Tibial artery (tissue), 4 donors: ENCODE measurements around the gene DNAH9.

Experiments used
- DNase-seq, 2 donors: peaks; one replicate each; pipeline ENCODE4 v3.0.0-alpha.2; 2019
- H3K27ac ChIP-seq, 2 donors: fragments of 200-600 bp; sonication (generic) in 1 of 2; 1 replicate in 1 of 2; 2 replicates in 1 of 2; pipeline ENCODE4 v1.5.1; 2018 to 2019; ENCODE audit warnings: mild to moderate bottlenecking in 1 of 2
- H3K27me3 ChIP-seq, 2 donors: fragments of 200-600 bp; sonication (generic) in 1 of 2; one replicate each; pipeline versions ENCODE4 v1.5.1 to v1.6.0; 2016 to 2019
- H3K36me3 ChIP-seq, 3 donors: fragments of 200-600 bp; sonication (generic) in 2 of 3; one replicate each; pipeline ENCODE4 v1.5.1; 2016 to 2019; ENCODE audit warnings: mild to moderate bottlenecking in 2 of 3
- H3K4me1 ChIP-seq, 4 donors: fragments of 200-600 bp; sonication (generic) in 2 of 4; 1 replicate in 3 of 4; 2 replicates in 1 of 4; pipeline ENCODE4 v1.5.1; 2016 to 2019
- H3K4me3 ChIP-seq, 2 donors: fragments of 200-600 bp; sonication (generic) in 1 of 2; 1 replicate in 1 of 2; 2 replicates in 1 of 2; pipeline ENCODE4 v1.5.1; 2018 to 2019; ENCODE audit warnings: mild to moderate bottlenecking in 2 of 2
- H3K9me3 ChIP-seq, 3 donors: fragments of 200-600 bp; sonication (generic) in 1 of 3; one replicate each; pipeline ENCODE4 v1.5.1; 2016 to 2019
- intact Hi-C: fragments of 100-400 bp; cut with DNase I; formaldehyde crosslinking; loops from one replicate; pipeline ENCODE4 v1.15.0; 2023; ENCODE audit warnings: low total_unique reads
- TF ChIP-seq, protein P1 (sequence below), 2 experiments: fragments of 200-600 bp in 1 of 2; fragments of 450-650 bp in 1 of 2; IDR thresholded peaks; one replicate each; pipeline ENCODE4 v1.5.1; 2017 to 2019; ENCODE audit warnings: antibody characterized with exemption in 2 of 2, mild to moderate bottlenecking in 1 of 2, moderate library complexity in 1 of 2

DNAH9 gene

DNA sequence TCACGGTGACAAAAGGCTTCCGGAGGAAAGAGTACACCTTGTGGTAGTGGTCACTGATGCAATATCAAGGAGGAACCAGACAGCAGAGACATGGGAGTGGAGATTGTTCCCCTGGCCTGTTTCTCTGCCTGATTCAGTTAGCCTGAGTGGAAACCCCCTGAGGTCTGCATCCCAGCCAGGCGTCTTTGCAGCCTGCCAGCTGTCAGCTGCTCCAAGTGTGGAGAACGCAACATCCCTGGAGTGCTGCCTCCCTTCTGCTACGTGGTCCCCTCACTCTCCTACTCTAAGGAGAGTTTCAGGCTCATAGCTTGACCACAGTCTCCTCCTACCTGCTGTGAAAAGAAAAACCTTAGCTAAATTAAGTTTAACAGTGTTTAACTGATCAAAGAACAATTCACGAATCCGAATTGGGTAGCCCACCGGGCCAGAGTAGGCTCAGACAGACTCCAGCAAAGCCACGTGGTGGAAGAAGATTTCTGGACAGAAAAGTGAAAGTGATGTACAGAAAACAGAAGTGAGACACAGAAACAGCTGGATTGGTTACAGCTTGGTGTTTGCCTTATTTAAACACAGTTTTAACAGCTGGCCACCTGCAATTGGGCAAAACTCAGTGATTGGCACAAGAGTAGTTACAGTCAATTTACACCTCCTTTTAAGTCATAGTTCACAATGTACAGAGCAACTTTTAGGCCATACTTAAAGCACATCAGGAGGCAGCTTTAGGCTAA lies 188.6 kb downstream of the DNAH9 start:
- Histone ChIP-seq H3K36me3 (no peaks in the 10 kb centered on the region), H3K4me1 (no peaks in the 10 kb centered on the region), H3K27me3 (no peaks in the 10 kb centered on the region), H3K4me3 (no peak overlapping the region), H3K27ac (no peak overlapping the region), H3K9me3 (peaks cover 0 to 3% (median 0%) of the 10 kb centered on the region in 3 donors)
- TF ChIP-seq, protein P1, sequence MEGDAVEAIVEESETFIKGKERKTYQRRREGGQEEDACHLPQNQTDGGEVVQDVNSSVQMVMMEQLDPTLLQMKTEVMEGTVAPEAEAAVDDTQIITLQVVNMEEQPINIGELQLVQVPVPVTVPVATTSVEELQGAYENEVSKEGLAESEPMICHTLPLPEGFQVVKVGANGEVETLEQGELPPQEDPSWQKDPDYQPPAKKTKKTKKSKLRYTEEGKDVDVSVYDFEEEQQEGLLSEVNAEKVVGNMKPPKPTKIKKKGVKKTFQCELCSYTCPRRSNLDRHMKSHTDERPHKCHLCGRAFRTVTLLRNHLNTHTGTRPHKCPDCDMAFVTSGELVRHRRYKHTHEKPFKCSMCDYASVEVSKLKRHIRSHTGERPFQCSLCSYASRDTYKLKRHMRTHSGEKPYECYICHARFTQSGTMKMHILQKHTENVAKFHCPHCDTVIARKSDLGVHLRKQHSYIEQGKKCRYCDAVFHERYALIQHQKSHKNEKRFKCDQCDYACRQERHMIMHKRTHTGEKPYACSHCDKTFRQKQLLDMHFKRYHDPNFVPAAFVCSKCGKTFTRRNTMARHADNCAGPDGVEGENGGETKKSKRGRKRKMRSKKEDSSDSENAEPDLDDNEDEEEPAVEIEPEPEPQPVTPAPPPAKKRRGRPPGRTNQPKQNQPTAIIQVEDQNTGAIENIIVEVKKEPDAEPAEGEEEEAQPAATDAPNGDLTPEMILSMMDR (IDR thresholded peaks at IDR 0.05): no peak
- intact Hi-C loops: no loop called here
- no peak for DNase-seq

DNA sequence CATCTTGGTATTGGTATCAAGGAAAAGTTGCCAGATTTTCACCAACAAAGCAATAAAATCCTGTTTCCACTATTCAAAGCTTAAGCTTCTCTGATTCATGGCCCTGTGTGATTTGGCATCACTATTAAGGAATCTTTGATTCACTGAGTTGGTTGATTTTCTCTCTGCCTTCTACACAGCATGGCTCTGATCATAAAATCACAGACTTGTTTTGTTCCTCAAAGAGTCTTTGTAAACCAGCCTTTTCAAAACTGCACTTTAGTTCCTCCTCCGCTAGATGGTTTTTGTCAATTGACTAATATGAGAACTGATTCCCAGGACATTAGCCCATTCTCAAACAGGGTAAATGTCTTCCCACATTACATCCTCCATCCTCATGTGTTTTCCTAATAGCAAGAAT lies 197.6 kb downstream of the DNAH9 start:
- Histone ChIP-seq H3K4me1 (no peaks in the 10 kb centered on the region), H3K4me3 (no peak overlapping the region), H3K27me3 (no peaks in the 10 kb centered on the region), H3K36me3 (no peaks in the 10 kb centered on the region), H3K27ac (no peak overlapping the region), H3K9me3 (no peaks in the 10 kb centered on the region)
- intact Hi-C loops: no loop called here
- DNase-seq: no peak
- TF ChIP-seq, protein P1 (IDR thresholded peaks at IDR 0.05): no peak

DNA sequence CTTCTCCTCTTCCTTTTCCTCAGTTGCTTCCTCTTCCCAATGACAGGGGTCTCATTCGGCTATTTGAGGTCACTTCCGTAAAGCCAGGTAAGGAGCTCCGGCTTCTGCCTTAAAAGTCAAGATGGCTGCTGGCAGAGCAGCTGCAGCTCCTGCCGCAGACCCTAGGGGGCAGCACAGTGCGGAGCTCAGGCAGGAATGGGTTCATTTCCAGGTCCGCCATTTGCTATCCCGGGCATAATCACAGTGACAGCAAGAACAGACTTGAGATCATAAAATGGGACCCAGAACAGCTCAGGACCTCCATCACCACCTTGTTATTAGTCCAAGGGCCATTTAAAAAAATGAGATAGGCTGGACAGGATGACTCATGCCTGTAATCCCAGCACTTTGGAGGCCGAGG lies 199.5 kb downstream of the DNAH9 start:
- no peaks in the 10 kb centered on the region for H3K9me3 ChIP-seq
- no peak for DNase-seq
- intact Hi-C loops: no loop called here
- H3K4me3 ChIP-seq: no peak overlapping the region
- no peak overlapping the region for H3K27ac ChIP-seq
- no peaks in the 10 kb centered on the region for H3K36me3 ChIP-seq
- TF ChIP-seq, protein P1 (IDR thresholded peaks at IDR 0.05): no peak
- H3K27me3 ChIP-seq: no peaks in the 10 kb centered on the region
- H3K4me1 ChIP-seq: no peaks in the 10 kb centered on the region

DNA sequence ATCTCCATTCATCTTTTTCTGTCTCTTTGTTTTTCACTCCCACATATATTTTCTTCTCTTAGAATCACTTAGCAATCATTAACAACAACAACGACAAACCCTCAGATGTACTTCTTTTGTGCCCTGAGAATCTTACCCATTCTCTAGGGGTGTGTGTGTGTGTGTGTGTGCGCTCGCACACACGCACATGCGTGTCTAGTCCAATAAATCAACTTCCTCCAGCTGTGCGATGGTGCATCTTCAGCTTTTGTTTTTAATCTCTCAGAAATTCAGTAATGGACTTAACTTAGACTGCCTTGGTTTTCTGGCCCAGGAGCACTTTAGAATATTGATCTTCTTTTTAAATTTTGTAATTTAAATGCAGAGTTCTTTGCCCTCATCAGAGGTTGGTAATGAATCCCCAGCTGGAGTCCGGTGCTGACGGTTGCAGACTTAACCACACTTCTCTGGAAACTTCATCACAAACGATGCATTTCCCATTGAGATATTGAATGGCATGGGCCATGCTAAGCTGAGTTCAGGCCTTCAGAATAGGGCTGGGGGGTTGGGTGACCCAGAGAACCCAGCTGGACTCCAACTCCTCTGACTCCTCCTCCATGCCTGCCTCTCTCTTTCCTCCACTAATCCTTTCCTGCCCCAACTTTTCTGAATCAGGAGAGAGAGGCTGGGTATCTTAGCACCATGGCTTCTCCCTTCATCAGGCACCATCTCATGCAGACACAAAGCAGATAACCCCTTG lies 205.1 kb downstream of the DNAH9 start:
- Histone ChIP-seq H3K27ac (no peak overlapping the region), H3K4me1 (no peaks in the 10 kb centered on the region), H3K27me3 (peaks cover 0 to 2% of the 10 kb centered on the region in 2 donors), H3K9me3 (no peaks in the 10 kb centered on the region), H3K36me3 (no peaks in the 10 kb centered on the region), H3K4me3 (no peak overlapping the region)
- TF ChIP-seq, protein P1 (IDR thresholded peaks at IDR 0.05): no peak
- intact Hi-C loops: no loop called here
- DNase-seq: no peak

DNA sequence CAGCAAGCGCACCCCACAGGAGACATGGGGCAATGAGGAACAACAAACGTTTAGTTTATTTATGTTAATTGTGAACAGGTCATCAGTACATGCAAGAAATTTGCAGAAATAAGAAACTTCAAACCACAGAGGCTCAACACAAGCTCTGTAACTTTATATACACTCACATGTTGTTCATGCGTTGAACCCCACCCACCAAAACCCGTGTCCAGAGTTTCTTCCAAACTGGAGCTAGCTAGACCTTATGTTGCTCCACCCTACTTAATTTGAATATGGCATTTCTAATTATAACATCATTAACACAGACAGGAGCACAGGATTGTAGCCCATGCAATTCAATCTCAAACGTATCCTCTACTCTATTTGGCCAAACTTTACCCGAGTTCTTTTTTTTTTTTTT lies 206.9 kb downstream of the DNAH9 start:
- H3K36me3 ChIP-seq: no peaks in the 10 kb centered on the region
- intact Hi-C loops: no loop called here
- DNase-seq: no peak

More for the DNA sequence above, 206.9 kb downstream of the DNAH9 start:
- TF ChIP-seq, protein P1 (IDR thresholded peaks at IDR 0.05): no peak
- Histone ChIP-seq H3K27ac (no peak overlapping the region), H3K4me3 (no peak overlapping the region), H3K9me3 (no peaks in the 10 kb centered on the region), H3K27me3 (peaks cover 0 to 2% of the 10 kb centered on the region in 2 donors), H3K4me1 (no peaks in the 10 kb centered on the region)
